CD4-positive, alpha-beta T cell (primary cell): ENCODE results near the gene C1orf35. TPM values are rescaled to one million over a fixed set of nuclear protein-coding genes. Genes with fewer than 3 reads are reported as not detected.

ENCODE experiments used
- ATAC-seq: fragments of 200-7000 bp; cut with Tn5 transposase; one replicate; pipeline ENCODE4 v1.10.0; 2022; ENCODE audit warnings: mild to moderate bottlenecking; ENCODE audit not compliant: poor library complexity
- CTCF ChIA-PET: fragments of 350-600 bp; sonication (Branson Sonifier 250); formaldehyde crosslinking; loops from one replicate; lab custom pipeline; 2021; ENCODE audit warnings: antibody characterized with exemption, inconsistent platforms; lab: Charles Lee
- POLR2A ChIA-PET: fragments of 350-600 bp; sonication (Branson Sonifier 250); formaldehyde crosslinking; loops from one replicate; lab custom pipeline; 2021; ENCODE audit warnings: antibody characterized with exemption, inconsistent platforms; lab: Charles Lee
- DNase-seq, 14 experiments: peaks; one replicate each; pipeline ENCODE4 v3.0.0-alpha.2; 2013 to 2020; ENCODE audit warnings: mixed read lengths in 2 of 14
- H3K27ac ChIP-seq, 2 donors: one replicate each; pipeline versions ENCODE4 v1.5.1 to v1.7.0; 2013; ENCODE audit warnings: low read length in 2 of 2, low read depth in 1 of 2, mild to moderate bottlenecking in 1 of 2
- H3K27me3 ChIP-seq, 2 experiments: 1 replicate in 1 of 2; 2 replicates in 1 of 2; pipeline versions ENCODE4 v1.6.1 to v1.7.0; 2013; ENCODE audit warnings: low read length in 2 of 2, control low read depth in 1 of 2, mild to moderate bottlenecking in 1 of 2, moderate library complexity in 1 of 2; ENCODE audit not compliant: insufficient read depth in 2 of 2, control insufficient read depth in 1 of 2
- H3K36me3 ChIP-seq: one replicate; pipeline ENCODE4 v1.6.1; 2013; ENCODE audit warnings: low read length, control low read depth; ENCODE audit not compliant: insufficient read depth
- H3K4me1 ChIP-seq: one replicate; pipeline ENCODE4 v1.6.1; 2013; ENCODE audit warnings: low read length, control low read depth; ENCODE audit not compliant: insufficient read depth
- H3K4me3 ChIP-seq: one replicate; pipeline ENCODE4 v1.5.1; 2013; ENCODE audit warnings: mild to moderate bottlenecking, low read length, moderate library complexity
- H3K9me3 ChIP-seq, 2 experiments: 1 replicate in 1 of 2; 2 replicates in 1 of 2; pipeline versions ENCODE4 v1.6.1 to v1.7.0; 2013; ENCODE audit warnings: low read length in 2 of 2, mild to moderate bottlenecking in 2 of 2, control low read depth in 1 of 2, moderate library complexity in 1 of 2; ENCODE audit not compliant: control insufficient read depth in 1 of 2, insufficient read depth in 1 of 2
- H3K27ac Mint-ChIP-seq: one replicate; pipeline ENCODE4 v1.8.0; 2020; ENCODE audit warnings: mixed read lengths
- H3K27me3 Mint-ChIP-seq: one replicate; pipeline ENCODE4 v1.8.0; 2021; ENCODE audit warnings: mixed read lengths
- H3K36me3 Mint-ChIP-seq: one replicate; pipeline ENCODE4 v1.8.0; 2021; ENCODE audit warnings: low read depth, mixed read lengths
- H3K4me1 Mint-ChIP-seq: one replicate; pipeline ENCODE4 v1.8.0; 2021; ENCODE audit warnings: low read depth, mixed read lengths
- H3K4me3 Mint-ChIP-seq: one replicate; pipeline ENCODE4 v1.8.0; 2020; ENCODE audit warnings: mild to moderate bottlenecking, mixed read lengths
- H3K9me3 Mint-ChIP-seq: one replicate; pipeline ENCODE4 v1.8.0; 2020; ENCODE audit warnings: mixed read lengths
- intact Hi-C, 2 experiments: fragments of 100-400 bp; cut with DNase I in 1 of 2; cut with micrococcal nuclease in 1 of 2; formaldehyde crosslinking; loops; one replicate each; pipeline versions ENCODE4 v1.15.1 to v1.9.0; 2023 to 2025; cut with DNase I, micrococcal nuclease
- total RNA-seq, 174 experiments: library from RNA in 2 of 174; stranded (reverse) in 2 of 174; gene quantifications; one replicate each; pipeline ENCODE4 v1.2.3 and lab custom pipeline; 2021 to 2026
- TF ChIP-seq, protein P1 (sequence below): fragments of 200-600 bp; IDR thresholded peaks from one replicate; pipeline ENCODE4 v1.8.0; 2022; ENCODE audit warnings: antibody characterized with exemption, mild to moderate bottlenecking

The C1orf35 gene
- total RNA-seq, 2 experiments from 2014 or later, result 36.6 to 40.3 TPM

DNA sequence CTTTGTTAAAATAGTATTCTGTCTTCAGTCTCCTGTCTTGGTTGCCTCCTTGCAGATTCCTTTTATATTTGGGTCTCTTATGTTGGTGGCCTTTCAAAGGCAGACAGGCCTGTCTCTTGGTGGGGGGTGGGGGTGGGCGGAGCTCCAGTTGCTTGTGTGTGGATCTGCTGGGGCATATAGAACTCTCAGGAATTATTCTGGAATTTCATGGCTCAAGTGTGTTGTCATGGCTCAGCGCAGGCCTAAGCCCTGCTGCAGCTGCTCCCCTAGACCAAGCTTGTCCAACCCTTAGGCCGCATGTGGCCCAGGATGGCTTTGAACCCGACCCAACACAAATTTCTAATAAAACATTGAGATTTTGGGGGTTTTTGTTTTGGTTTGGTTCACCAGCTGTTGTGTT, 8.0 kb downstream of the C1orf35 start:
- TF ChIP-seq, protein P1, sequence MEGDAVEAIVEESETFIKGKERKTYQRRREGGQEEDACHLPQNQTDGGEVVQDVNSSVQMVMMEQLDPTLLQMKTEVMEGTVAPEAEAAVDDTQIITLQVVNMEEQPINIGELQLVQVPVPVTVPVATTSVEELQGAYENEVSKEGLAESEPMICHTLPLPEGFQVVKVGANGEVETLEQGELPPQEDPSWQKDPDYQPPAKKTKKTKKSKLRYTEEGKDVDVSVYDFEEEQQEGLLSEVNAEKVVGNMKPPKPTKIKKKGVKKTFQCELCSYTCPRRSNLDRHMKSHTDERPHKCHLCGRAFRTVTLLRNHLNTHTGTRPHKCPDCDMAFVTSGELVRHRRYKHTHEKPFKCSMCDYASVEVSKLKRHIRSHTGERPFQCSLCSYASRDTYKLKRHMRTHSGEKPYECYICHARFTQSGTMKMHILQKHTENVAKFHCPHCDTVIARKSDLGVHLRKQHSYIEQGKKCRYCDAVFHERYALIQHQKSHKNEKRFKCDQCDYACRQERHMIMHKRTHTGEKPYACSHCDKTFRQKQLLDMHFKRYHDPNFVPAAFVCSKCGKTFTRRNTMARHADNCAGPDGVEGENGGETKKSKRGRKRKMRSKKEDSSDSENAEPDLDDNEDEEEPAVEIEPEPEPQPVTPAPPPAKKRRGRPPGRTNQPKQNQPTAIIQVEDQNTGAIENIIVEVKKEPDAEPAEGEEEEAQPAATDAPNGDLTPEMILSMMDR, result no peak
- intact Hi-C loops, result no loop called here
- H3K27ac Mint-ChIP-seq, result peak overlapping the region; percentile 29
- no peak overlapping the region for H3K27ac ChIP-seq
- ATAC-seq (no peak), DNase-seq (peak in 1 of 14 experiments; percentile 5)
- H3K27me3 ChIP-seq, result no peaks in the 10 kb centered on the region
- H3K4me3 Mint-ChIP-seq, result peak overlapping the region; percentile 27
- H3K36me3 ChIP-seq, result peaks cover 73% of the 10 kb centered on the region
- CTCF ChIA-PET, result no interaction called here
- H3K9me3 Mint-ChIP-seq, result peaks cover 5% of the 10 kb centered on the region
- H3K4me1 Mint-ChIP-seq, result peaks cover 56% of the 10 kb centered on the region
- H3K4me3 ChIP-seq, result no peak overlapping the region
- POLR2A ChIA-PET, result interaction anchor here (0.7 kb wide), 1 partner anchor 12 kb away, joined by 3 read pairs; no protein-coding TSS in a partner anchor
- no peaks in the 10 kb centered on the region for H3K27me3 Mint-ChIP-seq
- H3K4me1 ChIP-seq, result peaks cover 61% of the 10 kb centered on the region
- H3K9me3 ChIP-seq, result peaks cover 7 to 23% of the 10 kb centered on the region in 2 experiments
- H3K36me3 Mint-ChIP-seq, result peaks cover 89% of the 10 kb centered on the region

GRCh38 chr1:228094432-228095016, 8.6 kb downstream of the C1orf35 start:
- H3K27ac ChIP-seq, result no peak overlapping the region
- ChIA-PET POLR2A (interaction anchor here (0.7 to 1.1 kb wide), 2 partner anchors 11 to 363 kb away, joined by 3 read pairs; no protein-coding TSS in a partner anchor), CTCF (no interaction called here)
- no peak for DNase-seq
- Mint-ChIP-seq H3K27ac (peak overlapping the region; percentile 33), H3K4me3 (peak overlapping the region; percentile 27), H3K27me3 (no peaks in the 10 kb centered on the region), H3K4me1 (peaks cover 62% of the 10 kb centered on the region), H3K36me3 (peaks cover 88% of the 10 kb centered on the region), H3K9me3 (peaks cover 5% of the 10 kb centered on the region)
- no peak overlapping the region for H3K4me3 ChIP-seq
- H3K36me3 ChIP-seq, result peaks cover 71% of the 10 kb centered on the region
- no peaks in the 10 kb centered on the region for H3K27me3 ChIP-seq
- TF ChIP-seq, protein P1, result no peak
- peaks cover 7 to 23% of the 10 kb centered on the region in 2 experiments for H3K9me3 ChIP-seq
- no peak for ATAC-seq
- intact Hi-C loops, result no loop called here
- H3K4me1 ChIP-seq, result peaks cover 68% of the 10 kb centered on the region

DNA sequence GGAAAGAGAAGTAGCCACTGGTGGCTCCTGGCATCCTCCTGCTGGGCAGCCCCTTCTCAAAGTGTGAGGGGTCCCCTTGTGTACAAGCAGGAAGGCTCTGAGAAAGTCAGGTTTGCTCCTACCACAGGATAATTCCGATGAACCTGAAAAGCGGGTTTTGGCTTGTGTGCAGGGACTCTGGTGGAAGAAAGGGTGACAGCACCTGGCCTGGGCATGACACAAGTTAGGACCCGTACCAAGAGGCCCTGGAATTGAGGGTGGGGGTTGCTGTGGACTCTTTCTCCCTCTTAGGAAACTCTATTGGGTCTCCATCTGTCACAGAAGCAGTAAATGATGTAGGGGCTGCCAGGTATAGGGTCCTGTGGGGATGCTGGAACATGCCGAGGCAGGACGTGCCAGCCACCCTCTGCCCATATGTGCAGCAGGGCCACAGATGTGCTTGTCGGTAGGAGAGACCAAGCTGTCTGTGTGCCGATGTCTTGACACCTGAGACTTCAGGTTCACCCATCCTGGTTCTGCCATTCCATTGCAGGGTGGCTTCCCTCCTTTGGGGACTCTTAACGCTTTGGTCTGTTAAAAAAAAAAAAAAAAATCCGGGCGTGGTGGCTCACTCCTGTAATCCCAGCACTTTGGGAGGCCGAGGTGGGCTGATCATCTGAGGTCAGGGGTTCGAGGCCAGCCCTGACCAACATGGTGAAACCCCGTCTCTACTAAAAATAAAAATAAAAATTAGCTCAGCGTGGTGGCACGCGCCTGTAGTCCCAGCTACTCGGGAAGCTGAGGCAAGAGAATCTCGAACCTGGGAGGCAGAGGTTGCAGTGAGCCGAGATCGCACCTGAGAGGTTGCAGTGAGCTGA, 9.8 kb downstream of the C1orf35 start:
- intact Hi-C loops, result no loop called here
- ChIA-PET POLR2A (interaction anchor here (1.1 kb wide), 1 partner anchor 364 kb away, joined by 3 read pairs; no protein-coding TSS in a partner anchor), CTCF (no interaction called here)
- H3K4me1 Mint-ChIP-seq, result peaks cover 68% of the 10 kb centered on the region
- no peak for ATAC-seq
- Histone ChIP-seq H3K27ac (no peak overlapping the region), H3K4me1 (peaks cover 80% of the 10 kb centered on the region), H3K36me3 (peaks cover 67% of the 10 kb centered on the region), H3K4me3 (no peak overlapping the region), H3K9me3 (peaks cover 7 to 23% of the 10 kb centered on the region in 2 experiments), H3K27me3 (no peaks in the 10 kb centered on the region)
- peak overlapping the region; percentile 99 for H3K27ac Mint-ChIP-seq
- peaks cover 5% of the 10 kb centered on the region for H3K9me3 Mint-ChIP-seq
- peaks cover 86% of the 10 kb centered on the region for H3K36me3 Mint-ChIP-seq
- no peaks in the 10 kb centered on the region for H3K27me3 Mint-ChIP-seq
- no peak overlapping the region for H3K4me3 Mint-ChIP-seq
- peak in 2 of 14 experiments; percentile 1 to 13 for DNase-seq
- TF ChIP-seq, protein P1, result no peak
